PC-9 (cell line): ENCODE results near the gene ELOVL5. TPM values are rescaled to one million over a fixed set of nuclear protein-coding genes. Genes with fewer than 3 reads are reported as not detected.

Experiments
- BruUV-seq: library from RNA; stranded (reverse); fragments of 400-500 nt; replicated peaks from 2 replicates; lab custom pipeline; 2021; lab: Mats Ljungman, UMichigan
- CTCF ChIA-PET: fragments of 300-600 bp; sonication (Branson Sonifier 250); formaldehyde crosslinking; loops from one replicate; lab custom pipeline; 2022; ENCODE audit warnings: antibody characterized with exemption; lab: Charles Lee
- POLR2A ChIA-PET: fragments of 300-600 bp; sonication (Branson Sonifier 250); formaldehyde crosslinking; loops from one replicate; lab custom pipeline; 2022; ENCODE audit warnings: antibody characterized with exemption; ENCODE audit not compliant: unreplicated experiment; lab: Charles Lee
- DNase-seq, 2 experiments: peaks; one replicate each; pipeline versions ENCODE4 v3.0.0 to v3.0.0-alpha.2; 2015 to 2022; ENCODE audit warnings: mixed read lengths in 1 of 2
- H2AFZ ChIP-seq: fragments of 200-600 bp; sonication (generic); 2 replicates; pipeline ENCODE4 v1.8.1; 2017; ENCODE audit warnings: antibody characterized with exemption
- H3F3A ChIP-seq: fragments of 200-600 bp; sonication (generic); 2 replicates; pipeline ENCODE4 v1.8.1; 2017; ENCODE audit warnings: antibody characterized with exemption, mild to moderate bottlenecking, low read depth; ENCODE audit not compliant: insufficient read depth
- H3K27ac ChIP-seq: fragments of 200-600 bp; sonication (generic); 2 replicates; pipeline ENCODE4 v1.6.1; 2016; ENCODE audit warnings: mixed run types
- H3K27me3 ChIP-seq: fragments of 200-600 bp; sonication (generic); 2 replicates; pipeline ENCODE4 v1.6.1; 2016; ENCODE audit warnings: low read depth, mixed run types; ENCODE audit not compliant: insufficient read depth
- H3K36me3 ChIP-seq: fragments of 200-600 bp; sonication (generic); 2 replicates; pipeline ENCODE4 v1.6.1; 2016; ENCODE audit warnings: low read depth, mixed run types
- H3K4me1 ChIP-seq: fragments of 200-600 bp; sonication (generic); replicated peaks from 2 replicates; pipeline ENCODE4 v1.6.1; 2016; ENCODE audit warnings: mixed run types; ENCODE audit not compliant: insufficient read depth
- H3K4me2 ChIP-seq: fragments of 200-600 bp; sonication (generic); 2 replicates; pipeline ENCODE4 v1.6.1; 2017; ENCODE audit warnings: mixed run types
- H3K4me3 ChIP-seq: fragments of 200-600 bp; sonication (generic); 2 replicates; pipeline ENCODE4 v1.6.1; 2016; ENCODE audit warnings: mixed run types
- H3K79me2 ChIP-seq: fragments of 200-600 bp; sonication (generic); 2 replicates; pipeline ENCODE4 v1.6.1; 2017; ENCODE audit warnings: low read depth, mixed run types
- H3K9me2 ChIP-seq: fragments of 200-600 bp; sonication (generic); 2 replicates; pipeline ENCODE4 v1.8.1; 2017; ENCODE audit warnings: mild to moderate bottlenecking; ENCODE audit not compliant: insufficient read depth
- H3K9me3 ChIP-seq: fragments of 200-600 bp; sonication (generic); 2 replicates; pipeline ENCODE4 v1.8.1; 2016; ENCODE audit warnings: low read depth; ENCODE audit not compliant: insufficient read depth
- H4K20me1 ChIP-seq: fragments of 200-600 bp; sonication (generic); 2 replicates; pipeline ENCODE4 v1.8.1; 2017; ENCODE audit not compliant: insufficient read depth
- CTCF ChIP-seq: fragments of 200-600 bp; sonication (generic); conservative IDR thresholded peaks from 2 replicates; pipeline ENCODE4 v1.6.1; 2017; ENCODE audit warnings: mixed run types, antibody characterized with exemption, mild to moderate bottlenecking, moderate library complexity
- EZH2 ChIP-seq: fragments of 200-600 bp; sonication (generic); IDR thresholded peaks from 2 replicates; pipeline ENCODE4 v1.8.0; 2017; ENCODE audit warnings: antibody characterized with exemption, low read depth
- intact Hi-C: fragments of 100-400 bp; cut with micrococcal nuclease; formaldehyde crosslinking; loops from one replicate; pipeline ENCODE4 v1.10.0; 2022; ENCODE audit not compliant: unreplicated experiment
- total RNA-seq: library from RNA; stranded (reverse); gene quantifications from 2 replicates; pipeline ENCODE4 v1.2.3, GENCODE V29; 2021

ELOVL5 gene
- total RNA-seq, 1 experiment from 2014 or later: 108 TPM

GRCh38 chr6:53322188-53323029 lies 26.3 kb downstream of the ELOVL5 start:
- CTCF ChIA-PET: no interaction called here
- TF ChIP-seq CTCF (no peak), EZH2 (no peak)
- H4K20me1 ChIP-seq: 0 out of 2 replicates have a peak, but pooled peaks cover 3% of the 10 kb centered on the region
- H3K27me3 ChIP-seq: no peaks in the 10 kb centered on the region
- POLR2A ChIA-PET: no interaction called here
- H3K4me2 ChIP-seq: no peak overlapping the region
- no peaks in the 10 kb centered on the region for H3K9me2 ChIP-seq
- intact Hi-C loops: no loop called here
- peaks cover 29% of the 10 kb centered on the region for H3F3A ChIP-seq
- no peak overlapping the region for H2AFZ ChIP-seq
- H3K79me2 ChIP-seq: peaks cover 71% of the 10 kb centered on the region
- H3K27ac ChIP-seq: no peak overlapping the region
- BruUV-seq: no TSS peak
- peaks cover 36% of the 10 kb centered on the region for H3K4me1 ChIP-seq
- H3K9me3 ChIP-seq: no peaks in the 10 kb centered on the region
- no peak overlapping the region for H3K4me3 ChIP-seq
- DNase-seq: no peak
- H3K36me3 ChIP-seq: no peaks in the 10 kb centered on the region; the same call in 1 of the 2 replicates

GRCh38 chr6:53321701-53322100 lies 27.0 kb downstream of the ELOVL5 start:
- intact Hi-C loops: no loop called here
- no peaks in the 10 kb centered on the region; the same call in 1 of the 2 replicates for H3K36me3 ChIP-seq
- no peak for TF ChIP-seq CTCF
- no peak for TF ChIP-seq EZH2
- H3K9me2 ChIP-seq: no peaks in the 10 kb centered on the region
- no peak overlapping the region for H3K27ac ChIP-seq
- peaks cover 22% of the 10 kb centered on the region for H3F3A ChIP-seq
- H3K4me3 ChIP-seq: no peak overlapping the region
- ChIA-PET CTCF (no interaction called here), POLR2A (no interaction called here)
- peaks cover 3% of the 10 kb centered on the region; the same call in 1 of the 2 replicates for H4K20me1 ChIP-seq
- H3K9me3 ChIP-seq: no peaks in the 10 kb centered on the region
- H3K79me2 ChIP-seq: peaks cover 78% of the 10 kb centered on the region
- DNase-seq: no peak
- H3K4me2 ChIP-seq: no peak overlapping the region
- no peak overlapping the region for H2AFZ ChIP-seq
- no peaks in the 10 kb centered on the region for H3K27me3 ChIP-seq
- no TSS peak for BruUV-seq
- H3K4me1 ChIP-seq: peaks cover 29% of the 10 kb centered on the region

DNA sequence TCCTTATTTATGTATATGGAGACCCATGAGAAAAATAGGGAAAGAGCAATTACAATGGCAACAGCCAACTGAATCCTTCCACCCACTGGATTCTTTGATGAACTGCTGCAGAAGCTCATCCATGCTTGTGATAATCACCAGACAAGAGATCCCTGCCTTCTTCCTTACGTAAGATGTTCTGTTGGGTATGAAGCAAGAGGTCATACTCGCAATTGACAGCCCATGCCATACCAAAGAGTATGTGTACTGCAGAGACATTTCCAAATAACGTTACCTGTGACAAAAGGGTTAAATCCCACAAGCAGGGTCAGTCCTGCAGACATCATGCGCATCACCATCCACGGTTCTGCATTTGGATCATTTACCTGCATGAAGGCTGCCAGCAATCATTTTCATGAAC lies 27.8 kb downstream of the ELOVL5 start:
- intact Hi-C loops: no loop called here
- Histone ChIP-seq H3K4me3 (no peak overlapping the region), H3K4me1 (peaks cover 24% of the 10 kb centered on the region), H3K27me3 (no peaks in the 10 kb centered on the region), H3K79me2 (peaks cover 83% of the 10 kb centered on the region), H2AFZ (no peak overlapping the region), H3K36me3 (no peaks in the 10 kb centered on the region; the same call in 1 of the 2 replicates), H3K9me2 (no peaks in the 10 kb centered on the region), H3K9me3 (no peaks in the 10 kb centered on the region), H4K20me1 (peaks cover 3% of the 10 kb centered on the region; the same call in 1 of the 2 replicates), H3F3A (peaks cover 17% of the 10 kb centered on the region; the same call in 1 of the 2 replicates), H3K4me2 (no peak overlapping the region), H3K27ac (no peak overlapping the region)
- TF ChIP-seq EZH2 (no peak), CTCF (no peak)
- ChIA-PET POLR2A (no interaction called here), CTCF (no interaction called here)
- BruUV-seq: no TSS peak
- DNase-seq: no peak
